ENCODE results near the gene CMTM4.

Gene CMTM4

GRCh38 chr16:66735891-66736290 is 39.3 kb upstream of the CMTM4 start:
- TF ChIP-seq CTCF (IDR thresholded peaks at IDR 0.05; ENCODE audit: extremely low read depth, missing control alignments): no peak

GRCh38 chr16:66731101-66731500 is 34.6 kb upstream of the CMTM4 start:
- TF ChIP-seq CTCF (IDR thresholded peaks at IDR 0.05; ENCODE audit: extremely low read depth, missing control alignments): no peak
- no peak for DNase-seq (ENCODE audit: low spot score)

More at GRCh38 chr16:66735891-66736290, 39.3 kb upstream of the CMTM4 start:
- no peak for DNase-seq (ENCODE audit: low spot score)

GRCh38 chr16:66728804-66729203 is 32.3 kb upstream of the CMTM4 start:
- no peak for DNase-seq (ENCODE audit: low spot score)
- TF ChIP-seq CTCF (IDR thresholded peaks at IDR 0.05; ENCODE audit: extremely low read depth, missing control alignments): no peak

GRCh38 chr16:66728117-66728787 is 31.7 kb upstream of the CMTM4 start:
- peak; percentile 61 for DNase-seq (ENCODE audit: low spot score)
- peak; percentile 22 for TF ChIP-seq CTCF (IDR thresholded peaks at IDR 0.05; ENCODE audit: extremely low read depth, missing control alignments)

- no peak for TF ChIP-seq CTCF (IDR thresholded peaks at IDR 0.05; ENCODE audit: extremely low read depth, missing control alignments)
- no peak for DNase-seq (ENCODE audit: low spot score)
These were observed 24.2 kb upstream of the CMTM4 start for GRCh38 chr16:66720766-66721165.

GRCh38 chr16:66719246-66719645 is 22.7 kb upstream of the CMTM4 start:
- TF ChIP-seq CTCF (IDR thresholded peaks at IDR 0.05; ENCODE audit: extremely low read depth, missing control alignments): no peak
- no peak for DNase-seq (ENCODE audit: low spot score)

GRCh38 chr16:66717776-66718175 is 21.2 kb upstream of the CMTM4 start:
- no peak for DNase-seq (ENCODE audit: low spot score)
- no peak for TF ChIP-seq CTCF (IDR thresholded peaks at IDR 0.05; ENCODE audit: extremely low read depth, missing control alignments)
